Smooth muscle cell (in vitro differentiated cells): ENCODE measurements around the gene TP73. TPM values are rescaled to one million over a fixed set of nuclear protein-coding genes. Genes with fewer than 3 reads are reported as not detected.

Experiments
- DNase-seq: peaks from one replicate; lab custom pipeline; 2025; ENCODE audit not compliant: unreplicated experiment; lab: John Stamatoyannopoulos, UW
- H2AFZ ChIP-seq: fragments of 200-600 bp; sonication (generic); 2 replicates; pipeline ENCODE4 v1.6.0; 2016; ENCODE audit warnings: antibody characterized with exemption, low read depth, mild to moderate bottlenecking
- H3F3A ChIP-seq: fragments of 200-600 bp; sonication (generic); 2 replicates; pipeline ENCODE4 v1.6.0; 2017; ENCODE audit warnings: antibody characterized with exemption, low read depth
- H3K27ac ChIP-seq: fragments of 200-600 bp; sonication (generic); 2 replicates; pipeline ENCODE4 v1.5.1; 2016; ENCODE audit warnings: low read depth, mild to moderate bottlenecking
- H3K27me3 ChIP-seq: fragments of 200-600 bp; sonication (generic); 2 replicates; pipeline ENCODE4 v1.6.1; 2016; ENCODE audit warnings: low read depth, mild to moderate bottlenecking
- H3K36me3 ChIP-seq: fragments of 200-600 bp; sonication (generic); 2 replicates; pipeline ENCODE4 v1.5.1; 2016; ENCODE audit warnings: low read depth
- H3K4me1 ChIP-seq: fragments of 200-600 bp; sonication (generic); 2 replicates; pipeline ENCODE4 v1.5.1; 2016; ENCODE audit warnings: low read depth
- H3K4me2 ChIP-seq: fragments of 200-600 bp; sonication (generic); 2 replicates; pipeline ENCODE4 v1.6.0; 2016; ENCODE audit warnings: mild to moderate bottlenecking
- H3K4me3 ChIP-seq: fragments of 200-600 bp; sonication (generic); 2 replicates; pipeline ENCODE4 v1.5.1; 2016; ENCODE audit warnings: mild to moderate bottlenecking
- H3K79me2 ChIP-seq: fragments of 200-600 bp; sonication (generic); 2 replicates; pipeline ENCODE4 v1.6.0; 2016; ENCODE audit warnings: low read depth, mild to moderate bottlenecking
- H3K9ac ChIP-seq: fragments of 200-600 bp; sonication (generic); 2 replicates; pipeline ENCODE4 v1.6.0; 2016; ENCODE audit warnings: low read depth
- H3K9me3 ChIP-seq: fragments of 200-600 bp; sonication (generic); replicated peaks from 2 replicates; pipeline ENCODE4 v1.5.1; 2016; ENCODE audit warnings: low read depth
- H4K20me1 ChIP-seq: fragments of 200-600 bp; sonication (generic); 2 replicates; pipeline ENCODE4 v1.6.0; 2016; ENCODE audit warnings: low read depth
- WGBS: methylation state at CpG from one replicate; pipeline ENCODE4 v1.1.7; 2016; ENCODE audit warnings: low lambda C conversion rate; 5-methylcytosine and 5-hydroxymethylcytosine counted together
- polyA plus RNA-seq: library from polyadenylated mRNA; unstranded; fragments of >200 nt; fragmentation: Nextera tagmentation; extraction: Ambion mirVana; gene quantifications from 2 replicates; pipeline ENCODE4 v1.2.1, GENCODE V29; 2016
- total RNA-seq: library from RNA; depleted of rRNA; stranded (reverse); fragments of >200 nt; gene quantifications from 2 replicates; pipeline ENCODE4 v1.2.3, GENCODE V29; 2014
- TF ChIP-seq, protein P1 (sequence below): fragments of 200-600 bp; sonication (generic); IDR thresholded peaks from 2 replicates; pipeline ENCODE4 v1.5.1; 2017; ENCODE audit warnings: borderline replicate concordance, mild to moderate bottlenecking, antibody characterized with exemption; ENCODE audit not compliant: insufficient read depth, poor library complexity, severe bottlenecking

TP73 gene
- total and polyA plus RNA-seq, 2 experiments from 2014 or later, result 0.22 TPM; not detected in 1

DNA sequence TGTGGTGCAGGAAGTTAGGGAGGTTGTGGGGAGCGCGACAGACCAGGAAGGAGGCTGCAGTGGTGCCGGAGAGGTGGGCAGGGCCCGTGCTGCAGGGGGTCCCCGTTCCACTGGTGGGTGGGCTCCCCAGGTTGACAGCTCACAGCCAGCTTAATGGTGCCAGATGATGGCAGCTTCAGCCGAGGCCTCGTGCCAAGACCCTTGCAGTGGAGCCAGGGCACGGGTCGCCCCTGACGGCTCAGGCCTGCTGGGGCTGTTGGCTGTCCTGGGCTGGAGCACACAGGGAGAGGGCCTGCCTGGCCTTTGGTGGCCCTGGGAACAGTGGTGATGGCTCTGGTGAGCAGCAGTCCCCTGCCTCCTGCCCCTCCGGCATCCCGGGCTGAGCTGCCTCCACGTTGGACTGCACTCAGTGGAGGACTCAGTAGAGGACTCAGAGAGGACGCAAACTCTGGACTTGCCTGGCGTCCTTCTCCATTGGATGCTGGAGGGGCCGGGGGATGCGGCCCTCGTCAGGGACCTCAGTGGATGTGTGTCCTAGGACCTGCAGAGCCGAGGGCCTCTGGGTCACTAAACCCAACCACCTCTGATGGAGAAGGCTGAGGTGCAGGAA, 53.1 kb downstream of the TP73 start:
- TF ChIP-seq, protein P1, sequence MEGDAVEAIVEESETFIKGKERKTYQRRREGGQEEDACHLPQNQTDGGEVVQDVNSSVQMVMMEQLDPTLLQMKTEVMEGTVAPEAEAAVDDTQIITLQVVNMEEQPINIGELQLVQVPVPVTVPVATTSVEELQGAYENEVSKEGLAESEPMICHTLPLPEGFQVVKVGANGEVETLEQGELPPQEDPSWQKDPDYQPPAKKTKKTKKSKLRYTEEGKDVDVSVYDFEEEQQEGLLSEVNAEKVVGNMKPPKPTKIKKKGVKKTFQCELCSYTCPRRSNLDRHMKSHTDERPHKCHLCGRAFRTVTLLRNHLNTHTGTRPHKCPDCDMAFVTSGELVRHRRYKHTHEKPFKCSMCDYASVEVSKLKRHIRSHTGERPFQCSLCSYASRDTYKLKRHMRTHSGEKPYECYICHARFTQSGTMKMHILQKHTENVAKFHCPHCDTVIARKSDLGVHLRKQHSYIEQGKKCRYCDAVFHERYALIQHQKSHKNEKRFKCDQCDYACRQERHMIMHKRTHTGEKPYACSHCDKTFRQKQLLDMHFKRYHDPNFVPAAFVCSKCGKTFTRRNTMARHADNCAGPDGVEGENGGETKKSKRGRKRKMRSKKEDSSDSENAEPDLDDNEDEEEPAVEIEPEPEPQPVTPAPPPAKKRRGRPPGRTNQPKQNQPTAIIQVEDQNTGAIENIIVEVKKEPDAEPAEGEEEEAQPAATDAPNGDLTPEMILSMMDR, result no peak
- H3F3A ChIP-seq, result no peaks in the 10 kb centered on the region
- H3K9me3 ChIP-seq, result no peaks in the 10 kb centered on the region
- no peak overlapping the region for H3K4me3 ChIP-seq
- H3K27me3 ChIP-seq, result peaks cover 20% of the 10 kb centered on the region
- H3K79me2 ChIP-seq, result no peaks in the 10 kb centered on the region
- 85% methylated on average over 19 of the region's 19 CpGs for WGBS
- H3K4me2 ChIP-seq, result no peak overlapping the region
- H3K27ac ChIP-seq, result no peak overlapping the region
- no peak overlapping the region for H2AFZ ChIP-seq
- H4K20me1 ChIP-seq, result no peaks in the 10 kb centered on the region
- no peak overlapping the region for H3K9ac ChIP-seq
- no peaks in the 10 kb centered on the region for H3K36me3 ChIP-seq
- H3K4me1 ChIP-seq, result peaks cover 19% of the 10 kb centered on the region
- no peak for DNase-seq

DNA sequence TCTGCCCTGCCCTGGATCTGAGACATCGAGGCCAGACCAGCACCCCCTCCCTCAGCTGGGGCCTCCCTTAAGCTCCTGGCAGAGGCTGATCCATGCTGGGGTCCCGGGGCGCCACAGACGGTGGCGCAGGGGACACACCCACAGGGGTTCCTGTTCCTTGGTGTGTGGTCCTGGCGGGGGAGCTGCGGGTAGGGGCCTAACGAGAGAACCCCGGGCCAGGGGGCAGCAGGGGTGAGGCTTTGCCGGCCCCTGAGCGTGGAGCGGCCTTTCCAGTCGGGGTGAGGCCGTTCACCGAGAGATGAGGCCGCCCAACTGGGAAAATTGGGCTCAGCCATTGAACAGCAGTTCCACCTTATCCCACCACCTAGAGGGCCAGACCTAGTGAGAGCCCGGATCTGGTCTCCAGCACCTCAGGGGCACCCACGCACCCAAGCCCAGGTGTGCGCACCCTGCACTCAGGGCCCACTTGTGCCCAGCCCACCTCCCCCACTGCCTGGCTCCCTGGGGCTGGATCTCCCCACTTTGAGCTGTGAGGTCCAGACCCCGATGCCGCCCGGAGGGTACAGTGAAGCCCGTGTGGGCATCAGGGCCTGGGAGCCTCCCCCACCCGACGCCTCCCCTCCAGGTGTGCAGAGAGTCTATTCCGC, 54.5 kb downstream of the TP73 start:
- Histone ChIP-seq H3K79me2 (no peaks in the 10 kb centered on the region), H3K4me3 (no peak overlapping the region), H3K4me1 (peaks cover 19% of the 10 kb centered on the region), H3K27me3 (peaks cover 20% of the 10 kb centered on the region), H3K9ac (no peak overlapping the region), H3K9me3 (no peaks in the 10 kb centered on the region), H3K27ac (no peak overlapping the region), H3F3A (no peaks in the 10 kb centered on the region), H2AFZ (no peak overlapping the region), H4K20me1 (no peaks in the 10 kb centered on the region), H3K36me3 (no peaks in the 10 kb centered on the region), H3K4me2 (no peak overlapping the region)
- no peak for DNase-seq
- 90% methylated on average over 25 of the region's 26 CpGs for WGBS
- TF ChIP-seq, protein P1, result no peak

DNA sequence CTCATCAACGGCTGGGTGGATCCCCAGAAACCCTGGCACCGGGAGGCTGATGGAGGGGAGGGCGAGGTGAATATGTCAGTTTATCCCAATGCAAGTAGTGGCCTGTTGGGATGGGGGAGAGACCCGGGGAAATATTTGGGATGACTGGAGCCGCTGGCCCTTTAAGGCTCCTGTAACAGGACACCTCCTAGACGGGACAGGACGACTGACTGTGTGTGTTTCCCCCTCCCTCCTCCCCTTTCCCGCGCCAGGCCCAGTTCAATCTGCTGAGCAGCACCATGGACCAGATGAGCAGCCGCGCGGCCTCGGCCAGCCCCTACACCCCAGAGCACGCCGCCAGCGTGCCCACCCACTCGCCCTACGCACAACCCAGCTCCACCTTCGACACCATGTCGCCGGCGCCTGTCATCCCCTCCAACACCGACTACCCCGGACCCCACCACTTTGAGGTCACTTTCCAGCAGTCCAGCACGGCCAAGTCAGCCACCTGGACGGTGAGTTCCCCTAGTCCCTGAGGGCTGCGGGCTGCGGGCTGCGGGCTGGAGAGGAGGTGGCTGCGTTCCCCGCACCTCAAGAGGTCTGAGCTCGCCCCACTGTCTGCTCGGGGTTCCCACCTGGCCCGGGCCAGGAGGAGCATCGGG, 55.1 kb downstream of the TP73 start:
- Histone ChIP-seq H3K9me3 (no peaks in the 10 kb centered on the region), H3K9ac (no peak overlapping the region), H3K4me1 (peaks cover 19% of the 10 kb centered on the region), H3K27me3 (peaks cover 20% of the 10 kb centered on the region), H3F3A (no peaks in the 10 kb centered on the region), H3K4me2 (no peak overlapping the region), H3K36me3 (no peaks in the 10 kb centered on the region), H3K27ac (no peak overlapping the region), H3K79me2 (no peaks in the 10 kb centered on the region), H2AFZ (no peak overlapping the region), H3K4me3 (no peak overlapping the region), H4K20me1 (no peaks in the 10 kb centered on the region)
- TF ChIP-seq, protein P1, result no peak
- DNase-seq, result no peak
- WGBS, result 47% methylated on average over 21 of the region's 35 CpGs
